Measurements from ENCODE around the gene CD72. TPM values are rescaled to one million over a fixed set of nuclear protein-coding genes. Genes with fewer than 3 reads are reported as not detected.
"Not testable (repeated sequence)": the region's sequence is repeated elsewhere in the genome, so short reads cannot be mapped to it uniquely, and the experiment has no call there.

The CD72 gene
- polyA plus RNA-seq, 3 donors = 1.6 to 6.8 (median 1.8) TPM

DNA sequence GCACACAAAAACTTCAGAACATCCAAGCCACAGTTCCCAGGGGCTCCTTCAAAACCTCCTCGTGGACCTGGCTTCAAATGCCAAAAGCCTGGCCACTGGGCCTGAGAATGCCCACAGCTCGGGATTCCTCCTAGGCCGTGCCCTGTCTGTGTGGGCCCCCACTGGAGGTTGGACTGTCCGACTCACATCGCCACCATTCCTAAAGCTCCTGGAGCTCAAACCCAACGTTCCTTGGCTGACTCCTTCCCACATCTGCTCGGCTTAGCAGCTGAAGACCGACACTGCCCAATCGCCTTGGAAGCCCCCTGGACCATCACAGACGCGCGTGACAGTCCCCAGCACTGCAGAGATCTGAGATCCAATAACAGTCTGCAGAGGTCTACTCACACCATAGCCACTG lies 24.8 kb upstream of the CD72 start:
- peaks cover 0 to 5% (median 0%) of the 10 kb centered on the region in 3 donors for H3K27me3 Mint-ChIP-seq (ENCODE audit: low read depth in 3 of 3)
- peaks cover 87% of the 10 kb centered on the region for H3K4me1 Mint-ChIP-seq
- over 99% methylated on average over 12 of the region's 12 CpGs for WGBS (ENCODE audit: insufficient coverage)

DNA sequence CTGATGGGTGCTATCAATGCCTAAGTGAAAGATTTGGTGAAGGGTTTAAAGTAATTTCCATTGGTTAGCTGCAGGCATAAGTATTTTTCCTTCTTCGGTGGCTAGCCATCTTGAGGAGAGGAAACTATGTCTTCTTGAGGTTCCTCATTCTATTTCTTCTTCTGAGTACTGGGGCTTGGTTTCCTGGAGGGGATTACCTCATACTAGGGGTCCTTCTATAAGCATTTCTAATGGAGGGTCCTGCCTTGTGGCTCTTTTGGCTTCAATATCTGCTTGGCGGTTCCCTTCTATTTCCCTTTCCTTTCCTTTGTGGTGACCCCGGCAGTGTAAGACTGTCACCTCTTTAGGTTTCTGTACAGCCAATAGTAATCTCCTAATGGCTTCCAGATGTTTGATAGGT lies 23.3 kb upstream of the CD72 start:
- H3K27ac Mint-ChIP-seq = peak overlapping the region; percentile 56 to 85 (median 81)
- H2AFZ ChIP-seq (ENCODE audit: insufficient read depth, low read depth, low read length, poor library complexity, severe bottlenecking); H3K27ac ChIP-seq (ENCODE audit: low read depth in 1 of 2, low read length in 2 of 2); H4K20me1 ChIP-seq (ENCODE audit: insufficient read depth, low read length); H3K27me3 ChIP-seq (ENCODE audit: control insufficient read depth in 2 of 2, insufficient read depth in 2 of 2, low read length in 2 of 2); H3K9ac ChIP-seq (ENCODE audit: insufficient read depth, low read length, poor library complexity, severe bottlenecking); H3K9me3 Mint-ChIP-seq; H3K9me3 ChIP-seq (replicated peaks in 1 of 2; ENCODE audit: control insufficient read depth in 1 of 2, insufficient read depth in 1 of 2, low read length in 2 of 2); H3K27me3 Mint-ChIP-seq (ENCODE audit: low read depth in 3 of 3); H3K36me3 ChIP-seq (replicated peaks in 1 of 2; ENCODE audit: control insufficient read depth in 1 of 2, insufficient read depth in 2 of 2, low read length in 2 of 2); H3K4me3 ChIP-seq (replicated peaks in 1 of 3; ENCODE audit: low read depth in 2 of 3, low read length in 3 of 3); H3K4me2 ChIP-seq (replicated peaks; ENCODE audit: extremely low read depth, low read length, poor library complexity, severe bottlenecking): not testable (repeated sequence)
- peak overlapping the region in 1 of 2 donors; percentile 36 for H3K4me3 Mint-ChIP-seq
- peak in 1 of 3 donors; percentile 23 for DNase-seq
- peaks cover 93% of the 10 kb centered on the region for H3K4me1 Mint-ChIP-seq
- intact Hi-C loops (cut with micrococcal nuclease) = loop anchor here in 1 of 2 donors (10.0 kb wide), 1 partner anchor 53 kb away; no protein-coding TSS in a partner anchor
- WGBS (ENCODE audit: insufficient coverage) = no CpG with 5 or more reads among the region's 3 CpGs
- peaks cover 12% of the 10 kb centered on the region in 2 donors for H3K36me3 Mint-ChIP-seq
- Histone ChIP-seq H3K79me2 (ENCODE audit: insufficient read depth, low read length) (peaks cover 14% of the 10 kb centered on the region), H3K4me1 (ENCODE audit: control insufficient read depth in 1 of 2, insufficient read depth in 2 of 2, low read length in 2 of 2) (peaks cover 83 to 89% of the 10 kb centered on the region in 2 donors)

More for the DNA sequence above, 24.8 kb upstream of the CD72 start:
- no peak overlapping the region for H3K4me3 ChIP-seq (replicated peaks in 1 of 3; ENCODE audit: low read depth in 2 of 3, low read length in 3 of 3)
- H3K4me2 ChIP-seq (replicated peaks; ENCODE audit: extremely low read depth, low read length, poor library complexity, severe bottlenecking) = no peak overlapping the region
- H3K4me1 ChIP-seq (ENCODE audit: control insufficient read depth in 1 of 2, insufficient read depth in 2 of 2, low read length in 2 of 2) = peaks cover 80 to 86% of the 10 kb centered on the region in 2 donors
- H2AFZ ChIP-seq (ENCODE audit: insufficient read depth, low read depth, low read length, poor library complexity, severe bottlenecking) = no peak overlapping the region
- H3K79me2 ChIP-seq (ENCODE audit: insufficient read depth, low read length) = peaks cover 14% of the 10 kb centered on the region
- no peak for TF ChIP-seq CTCF (IDR thresholded peaks at IDR 0.05)
- H3K9ac ChIP-seq (ENCODE audit: insufficient read depth, low read length, poor library complexity, severe bottlenecking) = no peak overlapping the region
- H3K36me3 ChIP-seq (replicated peaks in 1 of 2; ENCODE audit: control insufficient read depth in 1 of 2, insufficient read depth in 2 of 2, low read length in 2 of 2) = no peaks in the 10 kb centered on the region
- H3K36me3 Mint-ChIP-seq = peaks cover 12% of the 10 kb centered on the region in 2 donors
- H3K27ac ChIP-seq (ENCODE audit: low read depth in 1 of 2, low read length in 2 of 2) = no peak overlapping the region
- no peak overlapping the region for H3K4me3 Mint-ChIP-seq
- H3K27me3 ChIP-seq (ENCODE audit: control insufficient read depth in 2 of 2, insufficient read depth in 2 of 2, low read length in 2 of 2) = no peaks in the 10 kb centered on the region
- no peak for DNase-seq
- no peaks in the 10 kb centered on the region for H3K9me3 ChIP-seq (replicated peaks in 1 of 2; ENCODE audit: control insufficient read depth in 1 of 2, insufficient read depth in 1 of 2, low read length in 2 of 2)
- no peaks in the 10 kb centered on the region for H4K20me1 ChIP-seq (ENCODE audit: insufficient read depth, low read length)
- H3K27ac Mint-ChIP-seq = peak overlapping the region in 3 of 7 donors; percentile 7 to 99 (median 58)
- peaks cover 0 to 6% (median 3%) of the 10 kb centered on the region in 7 donors for H3K9me3 Mint-ChIP-seq
- intact Hi-C loops (cut with micrococcal nuclease) = loop anchor here in 1 of 2 donors (10.0 kb wide), 1 partner anchor 52 kb away; no protein-coding TSS in a partner anchor

- H3K79me2 ChIP-seq (ENCODE audit: insufficient read depth, low read length); H3K9me3 Mint-ChIP-seq; H3K27me3 Mint-ChIP-seq (ENCODE audit: low read depth in 3 of 3); H3K4me3 ChIP-seq (replicated peaks in 1 of 3; ENCODE audit: low read depth in 2 of 3, low read length in 3 of 3); DNase-seq; H3K4me2 ChIP-seq (replicated peaks; ENCODE audit: extremely low read depth, low read length, poor library complexity, severe bottlenecking); H3K36me3 ChIP-seq (replicated peaks in 1 of 2; ENCODE audit: control insufficient read depth in 1 of 2, insufficient read depth in 2 of 2, low read length in 2 of 2); H3K9me3 ChIP-seq (replicated peaks in 1 of 2; ENCODE audit: control insufficient read depth in 1 of 2, insufficient read depth in 1 of 2, low read length in 2 of 2); H3K9ac ChIP-seq (ENCODE audit: insufficient read depth, low read length, poor library complexity, severe bottlenecking); H4K20me1 ChIP-seq (ENCODE audit: insufficient read depth, low read length); H2AFZ ChIP-seq (ENCODE audit: insufficient read depth, low read depth, low read length, poor library complexity, severe bottlenecking); H3K27me3 ChIP-seq (ENCODE audit: control insufficient read depth in 2 of 2, insufficient read depth in 2 of 2, low read length in 2 of 2); H3K4me3 Mint-ChIP-seq: not testable (repeated sequence)
- Mint-ChIP-seq H3K27ac (peak overlapping the region in 5 of 7 donors; percentile 48 to 79 (median 64)), H3K4me1 (peaks cover 93% of the 10 kb centered on the region), H3K36me3 (peaks cover 12% of the 10 kb centered on the region in 2 donors)
- intact Hi-C loops (cut with micrococcal nuclease) = loop anchor here in 1 of 2 donors (10.0 kb wide), 1 partner anchor 54 kb away; no protein-coding TSS in a partner anchor
- peaks cover 85 to 89% of the 10 kb centered on the region in 2 donors for H3K4me1 ChIP-seq (ENCODE audit: control insufficient read depth in 1 of 2, insufficient read depth in 2 of 2, low read length in 2 of 2)
- peak overlapping the region in 1 of 2 donors; percentile 76 for H3K27ac ChIP-seq (ENCODE audit: low read depth in 1 of 2, low read length in 2 of 2)
- WGBS (ENCODE audit: insufficient coverage) = 95% methylated on average over 12 of the region's 15 CpGs
Observed at GRCh38 chr9:35640431-35640830, 22.2 kb upstream of the CD72 start.
